A673 (cell line): ENCODE data around the gene AMY1C. TPM values are rescaled to one million over a fixed set of nuclear protein-coding genes. Genes with fewer than 3 reads are reported as not detected.

Source experiments
- BruUV-seq: library from RNA; stranded (reverse); fragments of 400-500 nt; replicated peaks from 2 replicates; lab custom pipeline; 2021; lab: Mats Ljungman, UMichigan
- CTCF ChIA-PET: fragments of 300-600 bp; sonication (Branson Sonifier 250); formaldehyde crosslinking; loops from one replicate; lab custom pipeline; 2022; ENCODE audit warnings: antibody characterized with exemption; lab: Charles Lee
- POLR2A ChIA-PET: fragments of 300-600 bp; sonication (Branson Sonifier 250); formaldehyde crosslinking; loops from one replicate; lab custom pipeline; 2022; ENCODE audit warnings: antibody characterized with exemption; ENCODE audit not compliant: low non-redundant PET; lab: Charles Lee
- DNase-seq: peaks from one replicate; pipeline ENCODE4 v3.0.0-alpha.2; 2015; ENCODE audit warnings: low spot score
- H3K27ac ChIP-seq: fragments of 200-600 bp; sonication (generic); 2 replicates; pipeline ENCODE4 v1.5.1; 2016; ENCODE audit warnings: mixed run types, low read depth, mild to moderate bottlenecking, mixed read lengths, antibody characterized with exemption, low read length; ENCODE audit not compliant: poor library complexity, severe bottlenecking
- H3K27me3 ChIP-seq: fragments of 200-600 bp; sonication (generic); replicated peaks from 2 replicates; pipeline ENCODE4 v1.6.1; 2017; ENCODE audit warnings: mixed run types, low read depth, mild to moderate bottlenecking, mixed read lengths, antibody characterized with exemption, low read length; ENCODE audit not compliant: insufficient read depth, poor library complexity
- H3K36me3 ChIP-seq: fragments of 200-600 bp; sonication (generic); 2 replicates; pipeline ENCODE4 v1.6.1; 2016; ENCODE audit warnings: mixed run types, mild to moderate bottlenecking, mixed read lengths, antibody characterized with exemption, low read length; ENCODE audit not compliant: insufficient read depth, poor library complexity, severe bottlenecking
- H3K4me1 ChIP-seq: fragments of 200-600 bp; sonication (generic); 2 replicates; pipeline ENCODE4 v1.6.1; 2017; ENCODE audit warnings: mixed run types, mild to moderate bottlenecking, mixed read lengths, antibody characterized with exemption, low read length; ENCODE audit not compliant: insufficient read depth, poor library complexity, severe bottlenecking
- H3K4me3 ChIP-seq: fragments of 200-600 bp; sonication (generic); 2 replicates; pipeline ENCODE4 v1.5.1; 2016; ENCODE audit warnings: low read depth, mixed run types, mild to moderate bottlenecking, mixed read lengths, low read length; ENCODE audit not compliant: poor library complexity, severe bottlenecking
- H3K9me3 ChIP-seq: fragments of 200-600 bp; sonication (generic); 2 replicates; pipeline ENCODE4 v1.6.1; 2016; ENCODE audit warnings: mixed run types, low read depth, mild to moderate bottlenecking, mixed read lengths, antibody characterized with exemption, low read length; ENCODE audit not compliant: poor library complexity, severe bottlenecking
- CTCF ChIP-seq: fragments of 300-800, 200-600 bp; sonication (generic); conservative IDR thresholded peaks from 2 replicates; pipeline ENCODE4 v1.5.1; 2017; ENCODE audit warnings: low read depth, mild to moderate bottlenecking, antibody characterized with exemption, low read length, moderate library complexity, mixed read lengths
- EZH2 ChIP-seq: fragments of 200-600 bp; sonication (generic); IDR thresholded peaks from 2 replicates; pipeline ENCODE4 v1.6.1; 2017; ENCODE audit warnings: borderline replicate concordance, low read depth, mild to moderate bottlenecking, mixed read lengths, antibody characterized with exemption, low read length; ENCODE audit not compliant: poor library complexity, severe bottlenecking
- intact Hi-C: fragments of 100-400 bp; cut with micrococcal nuclease; formaldehyde crosslinking; loops from one replicate; pipeline ENCODE4 v1.10.0; 2022; ENCODE audit not compliant: unreplicated experiment
- total RNA-seq: library from RNA; stranded (reverse); gene quantifications from 2 replicates; pipeline ENCODE4 v1.2.3, GENCODE V29; 2021

Gene AMY1C
- total RNA-seq, 1 experiment from 2014 or later, result not detected

- Histone ChIP-seq H3K27ac (no peak overlapping the region), H3K4me3 (no peak overlapping the region), H3K4me1 (no peaks in the 10 kb centered on the region), H3K27me3 (no peaks in the 10 kb centered on the region), H3K36me3 (no peaks in the 10 kb centered on the region), H3K9me3 (no peaks in the 10 kb centered on the region)
- intact Hi-C loops, result no loop called here
- POLR2A ChIA-PET, result no interaction called here
- BruUV-seq, result no TSS peak
- TF ChIP-seq CTCF (no peak), EZH2 (no peak)
- DNase-seq, result no peak
- CTCF ChIA-PET, result no interaction called here
Measured at GRCh38 chr1:103790172-103790571, 40.5 kb downstream of the AMY1C start.

Other genes starting within 250 kb of the AMY1C start
- 18.8 and 20.1 TPM in 2 replicates for gene RNPC3, start 224.2 kb upstream of the AMY1C start, total RNA-seq
- 1.4 TPM in 2 replicates for gene AMY2B, start 178.3 kb upstream of the AMY1C start, total RNA-seq
- not detected in 2 replicates for gene AMY2A, start 132.5 kb upstream of the AMY1C start, total RNA-seq
- not detected in 2 replicates for gene AMY1A, start 94.1 kb upstream of the AMY1C start, total RNA-seq
- not detected in 2 replicates for gene AMY1B, start 53.7 kb upstream of the AMY1C start, total RNA-seq